PC-9 (cell line): Measurements from ENCODE around the gene CILP2.

Source experiments
- EZH2 ChIP-seq: fragments of 200-600 bp; sonication (generic); IDR thresholded peaks from 2 replicates; pipeline ENCODE4 v1.8.0; 2017; ENCODE audit warnings: antibody characterized with exemption, low read depth
- TF ChIP-seq, protein P1 (sequence below): fragments of 200-600 bp; sonication (generic); conservative IDR thresholded peaks from 2 replicates; pipeline ENCODE4 v1.6.1; 2017; ENCODE audit warnings: mixed run types, antibody characterized with exemption, mild to moderate bottlenecking, moderate library complexity

DNA sequence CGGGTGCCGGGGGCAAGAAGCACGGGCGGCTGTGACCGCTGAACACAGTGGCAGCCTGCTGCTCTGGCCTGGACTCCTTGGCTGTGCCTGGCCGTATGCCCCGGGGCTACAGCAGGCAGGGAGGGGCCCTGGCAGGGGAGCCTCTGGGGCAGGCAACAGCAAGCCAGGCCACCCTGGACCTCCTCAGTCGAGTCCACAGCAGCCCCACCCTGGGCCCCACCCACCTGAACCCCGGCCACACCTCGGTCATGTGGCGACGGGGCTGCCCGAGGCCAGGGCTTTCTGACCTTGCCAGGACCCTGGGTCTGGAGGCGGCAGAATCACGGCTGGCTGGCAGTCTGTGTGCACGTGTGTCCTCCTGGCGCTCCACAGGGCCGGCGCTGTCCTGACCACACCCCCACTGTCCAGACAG is 8.7 kb downstream of the CILP2 start:
- TF ChIP-seq, protein P1, sequence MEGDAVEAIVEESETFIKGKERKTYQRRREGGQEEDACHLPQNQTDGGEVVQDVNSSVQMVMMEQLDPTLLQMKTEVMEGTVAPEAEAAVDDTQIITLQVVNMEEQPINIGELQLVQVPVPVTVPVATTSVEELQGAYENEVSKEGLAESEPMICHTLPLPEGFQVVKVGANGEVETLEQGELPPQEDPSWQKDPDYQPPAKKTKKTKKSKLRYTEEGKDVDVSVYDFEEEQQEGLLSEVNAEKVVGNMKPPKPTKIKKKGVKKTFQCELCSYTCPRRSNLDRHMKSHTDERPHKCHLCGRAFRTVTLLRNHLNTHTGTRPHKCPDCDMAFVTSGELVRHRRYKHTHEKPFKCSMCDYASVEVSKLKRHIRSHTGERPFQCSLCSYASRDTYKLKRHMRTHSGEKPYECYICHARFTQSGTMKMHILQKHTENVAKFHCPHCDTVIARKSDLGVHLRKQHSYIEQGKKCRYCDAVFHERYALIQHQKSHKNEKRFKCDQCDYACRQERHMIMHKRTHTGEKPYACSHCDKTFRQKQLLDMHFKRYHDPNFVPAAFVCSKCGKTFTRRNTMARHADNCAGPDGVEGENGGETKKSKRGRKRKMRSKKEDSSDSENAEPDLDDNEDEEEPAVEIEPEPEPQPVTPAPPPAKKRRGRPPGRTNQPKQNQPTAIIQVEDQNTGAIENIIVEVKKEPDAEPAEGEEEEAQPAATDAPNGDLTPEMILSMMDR = no peak
- no peak for TF ChIP-seq EZH2
